GM12865 (cell line): ENCODE results near the gene TMEM131L.

ENCODE experiments used
- DNase-seq: peaks from one replicate; pipeline ENCODE4 v3.0.0; 2010; ENCODE audit warnings: low read depth
- H3K4me3 ChIP-seq: 2 replicates; pipeline ENCODE4 v1.5.1; 2011; ENCODE audit warnings: mild to moderate bottlenecking, low read depth, low read length, control low read depth
- TF ChIP-seq, protein P1 (sequence below): IDR thresholded peaks from 2 replicates; pipeline ENCODE4 v1.5.1; 2011; ENCODE audit warnings: low read length, control low read depth, low read depth, inconsistent platforms; ENCODE audit not compliant: insufficient read depth; ENCODE audit errors: missing control alignments

TMEM131L gene

DNA sequence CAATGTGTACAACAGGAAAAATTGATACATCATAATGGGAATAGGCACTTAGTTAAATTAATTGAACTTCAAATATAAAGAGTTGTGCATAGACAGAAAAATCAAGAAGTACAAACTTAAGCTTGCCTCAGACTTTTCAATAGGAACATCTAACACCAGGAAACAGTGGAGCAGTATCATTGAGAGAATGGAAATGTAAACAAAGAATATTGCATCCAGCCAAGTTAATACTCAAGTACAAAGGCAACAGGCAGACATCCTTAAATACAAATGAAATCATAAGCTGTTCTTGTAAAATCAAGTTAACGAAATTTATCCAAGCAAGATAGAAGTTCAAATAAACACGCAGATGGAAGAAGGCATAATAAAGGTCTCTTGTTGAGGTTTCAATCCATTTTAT, 146.7 kb downstream of the TMEM131L start:
- H3K4me3 ChIP-seq = no peak overlapping the region
- TF ChIP-seq, protein P1, sequence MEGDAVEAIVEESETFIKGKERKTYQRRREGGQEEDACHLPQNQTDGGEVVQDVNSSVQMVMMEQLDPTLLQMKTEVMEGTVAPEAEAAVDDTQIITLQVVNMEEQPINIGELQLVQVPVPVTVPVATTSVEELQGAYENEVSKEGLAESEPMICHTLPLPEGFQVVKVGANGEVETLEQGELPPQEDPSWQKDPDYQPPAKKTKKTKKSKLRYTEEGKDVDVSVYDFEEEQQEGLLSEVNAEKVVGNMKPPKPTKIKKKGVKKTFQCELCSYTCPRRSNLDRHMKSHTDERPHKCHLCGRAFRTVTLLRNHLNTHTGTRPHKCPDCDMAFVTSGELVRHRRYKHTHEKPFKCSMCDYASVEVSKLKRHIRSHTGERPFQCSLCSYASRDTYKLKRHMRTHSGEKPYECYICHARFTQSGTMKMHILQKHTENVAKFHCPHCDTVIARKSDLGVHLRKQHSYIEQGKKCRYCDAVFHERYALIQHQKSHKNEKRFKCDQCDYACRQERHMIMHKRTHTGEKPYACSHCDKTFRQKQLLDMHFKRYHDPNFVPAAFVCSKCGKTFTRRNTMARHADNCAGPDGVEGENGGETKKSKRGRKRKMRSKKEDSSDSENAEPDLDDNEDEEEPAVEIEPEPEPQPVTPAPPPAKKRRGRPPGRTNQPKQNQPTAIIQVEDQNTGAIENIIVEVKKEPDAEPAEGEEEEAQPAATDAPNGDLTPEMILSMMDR = no peak
- no peak for DNase-seq

DNA sequence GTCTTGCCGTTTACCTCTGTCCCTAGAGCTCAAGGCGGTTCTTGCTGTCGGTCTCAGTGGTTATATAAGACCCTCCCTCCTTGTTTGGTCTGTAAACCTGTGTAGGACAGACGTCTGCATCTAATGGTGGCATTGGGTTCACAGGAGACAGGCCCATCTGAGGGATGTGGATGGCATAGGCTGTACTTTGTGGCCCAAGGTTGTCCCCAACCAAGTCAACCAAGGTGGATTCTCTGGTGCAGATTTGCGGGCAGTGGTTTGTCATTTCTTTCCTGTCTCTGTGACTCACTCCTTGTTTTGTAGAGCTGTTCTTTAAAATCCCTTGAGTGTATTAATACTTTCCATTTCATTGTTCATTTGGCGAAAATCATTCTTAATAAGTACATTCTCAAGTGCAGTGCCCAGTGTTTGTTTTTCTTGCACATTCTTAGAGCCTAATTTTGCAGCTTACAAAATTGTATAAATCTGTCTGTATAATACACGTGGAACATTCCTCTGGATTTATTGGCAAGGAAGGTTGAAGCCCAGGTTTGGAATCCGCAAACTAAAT, 149.9 kb downstream of the TMEM131L start:
- TF ChIP-seq, protein P1 = no peak
- H3K4me3 ChIP-seq = no peak overlapping the region
- DNase-seq = no peak

DNA sequence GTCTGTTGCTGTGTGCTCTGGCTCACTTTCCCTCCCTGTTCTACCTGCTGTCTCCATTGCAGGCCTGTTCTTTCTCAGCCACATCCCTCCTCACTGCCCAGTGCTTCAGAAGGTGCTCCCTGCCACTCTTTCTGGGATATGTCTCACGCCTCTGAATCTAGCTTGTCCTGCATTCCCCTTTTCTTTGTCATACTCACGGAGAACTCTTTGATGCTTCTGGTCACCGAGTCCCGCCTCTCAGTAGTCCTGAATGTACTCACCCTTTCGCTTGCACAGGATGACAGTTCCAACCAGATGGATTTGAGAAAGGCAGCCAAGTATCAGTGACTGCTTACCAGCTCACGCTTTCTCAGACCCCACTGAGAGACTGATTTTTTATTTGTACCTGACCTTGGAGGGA, 152.7 kb downstream of the TMEM131L start:
- TF ChIP-seq, protein P1 = no peak
- no peak overlapping the region for H3K4me3 ChIP-seq
- no peak for DNase-seq

DNA sequence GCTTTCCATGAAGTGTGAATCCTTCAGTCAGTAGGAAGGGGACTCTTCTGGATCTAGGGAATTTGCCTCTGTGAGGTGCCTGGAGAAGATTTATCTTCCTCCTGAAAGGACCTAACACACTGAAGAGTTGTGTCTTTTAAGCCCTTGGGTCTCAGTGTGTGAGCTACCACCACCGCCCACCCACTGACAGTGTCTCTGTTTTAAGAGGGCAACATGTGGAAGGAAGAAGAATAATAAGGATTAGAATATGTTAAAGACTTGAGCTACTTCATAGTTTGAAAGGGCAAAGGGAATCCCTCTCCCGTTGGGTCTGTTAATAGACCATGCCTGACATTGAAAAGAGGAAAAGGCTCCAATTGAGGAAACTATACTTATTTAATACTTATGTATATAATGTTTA, 153.7 kb downstream of the TMEM131L start:
- no peak overlapping the region for H3K4me3 ChIP-seq
- DNase-seq = no peak
- TF ChIP-seq, protein P1 = no peak

DNA sequence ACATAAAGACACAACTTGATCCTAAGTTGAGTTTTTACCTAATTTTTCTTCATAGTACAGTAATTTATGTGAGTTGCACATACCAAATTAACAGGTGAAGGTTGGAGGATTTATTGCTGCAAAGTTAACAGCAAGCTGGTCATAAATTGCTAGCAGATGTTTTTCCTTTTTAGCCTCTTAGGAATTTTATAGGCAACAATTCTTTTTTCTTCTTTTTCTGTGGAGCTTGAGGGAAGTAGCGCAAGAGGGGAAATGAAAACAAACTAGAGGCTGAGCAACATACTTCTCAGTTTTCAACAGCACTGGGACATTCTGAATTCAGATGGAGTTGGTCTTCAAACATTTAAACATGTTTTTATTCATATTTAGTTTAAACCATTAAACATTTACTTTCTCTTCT, 154.2 kb downstream of the TMEM131L start:
- no peak for DNase-seq
- TF ChIP-seq, protein P1 = no peak

DNA sequence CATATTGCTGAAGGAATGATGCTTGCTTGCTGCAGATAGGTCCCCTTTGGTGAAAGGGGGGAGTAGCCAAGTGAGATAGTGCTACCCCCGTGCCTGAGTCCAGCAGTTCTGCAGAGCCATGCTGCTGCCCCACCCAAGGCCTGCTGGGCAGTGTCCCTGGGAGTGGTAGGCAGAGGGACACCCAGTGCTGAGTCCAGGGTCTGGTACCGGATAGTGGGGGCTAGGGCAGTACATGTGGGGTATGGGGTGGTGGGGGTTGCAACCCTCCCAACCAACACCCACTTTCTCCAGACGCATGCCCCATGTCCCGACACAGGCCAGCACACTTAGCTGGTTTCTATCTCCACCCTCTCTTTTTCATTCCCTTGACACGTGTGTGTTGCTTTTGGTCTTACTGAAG, 155.9 kb downstream of the TMEM131L start:
- TF ChIP-seq, protein P1 = no peak
- no peak for DNase-seq
- H3K4me3 ChIP-seq = no peak overlapping the region

More for the DNA sequence above, 154.2 kb downstream of the TMEM131L start:
- H3K4me3 ChIP-seq = no peak overlapping the region

DNA sequence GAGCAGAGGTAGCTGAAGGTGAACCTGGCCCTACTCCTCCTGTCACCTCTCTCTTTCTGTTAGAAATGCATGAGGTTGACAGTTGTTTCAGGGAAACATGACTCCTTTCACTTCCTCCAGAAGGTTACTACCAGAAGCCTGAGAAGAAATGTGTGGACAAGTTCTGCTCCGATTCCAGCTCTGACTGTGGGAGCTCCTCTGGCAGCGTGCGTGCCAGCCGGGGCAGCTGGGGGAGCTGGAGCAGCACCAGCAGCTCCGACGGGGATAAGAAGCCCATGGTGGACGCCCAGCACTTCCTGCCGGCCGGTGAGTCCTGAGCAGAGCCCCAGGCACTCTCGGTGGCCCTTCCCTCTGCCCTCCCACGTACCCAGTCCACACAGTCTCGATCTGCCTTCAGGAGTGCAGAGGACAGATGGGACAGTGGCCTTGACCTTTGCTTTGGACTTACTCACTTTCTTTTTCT, 156.6 kb downstream of the TMEM131L start:
- H3K4me3 ChIP-seq = no peak overlapping the region
- TF ChIP-seq, protein P1 = no peak
- no peak for DNase-seq
